Choroid plexus epithelial cell (primary cell): Measurements from ENCODE around the gene PELI2.

ENCODE experiments used
- DNase-seq: peaks from one replicate; pipeline ENCODE4 v3.0.0-alpha.2; 2010; ENCODE audit warnings: low read depth
- H3K4me3 ChIP-seq: 2 replicates; pipeline ENCODE4 v1.5.1; 2011; ENCODE audit warnings: low read depth, mild to moderate bottlenecking, control low read depth, low read length, moderate library complexity
- TF ChIP-seq, protein P1 (sequence below): conservative IDR thresholded peaks from 2 replicates; pipeline ENCODE4 v1.5.1; 2011; ENCODE audit warnings: low read depth, mild to moderate bottlenecking, control low read depth, inconsistent platforms, low read length, moderate library complexity

The PELI2 gene

DNA sequence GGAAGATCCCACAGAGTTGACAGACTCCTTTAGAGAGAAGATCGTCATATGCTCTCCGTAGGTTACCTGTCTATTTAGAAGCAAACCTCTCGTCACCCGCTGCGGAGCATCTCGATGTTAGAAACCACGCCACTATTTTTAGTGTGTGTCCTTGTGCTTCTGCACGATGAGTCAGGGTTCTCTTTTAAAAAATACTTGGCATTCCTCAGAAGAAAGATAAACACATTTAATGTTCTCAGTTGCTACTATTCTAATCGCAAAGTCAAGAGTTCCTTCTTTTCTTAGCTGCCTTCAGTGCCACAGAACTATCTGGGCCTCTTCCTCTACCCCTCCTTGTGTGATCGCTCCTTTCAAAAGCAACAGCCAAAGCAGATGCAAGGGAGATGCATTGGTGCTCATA, 192.4 kb downstream of the PELI2 start:
- DNase-seq: peak; percentile 62
- TF ChIP-seq, protein P1, sequence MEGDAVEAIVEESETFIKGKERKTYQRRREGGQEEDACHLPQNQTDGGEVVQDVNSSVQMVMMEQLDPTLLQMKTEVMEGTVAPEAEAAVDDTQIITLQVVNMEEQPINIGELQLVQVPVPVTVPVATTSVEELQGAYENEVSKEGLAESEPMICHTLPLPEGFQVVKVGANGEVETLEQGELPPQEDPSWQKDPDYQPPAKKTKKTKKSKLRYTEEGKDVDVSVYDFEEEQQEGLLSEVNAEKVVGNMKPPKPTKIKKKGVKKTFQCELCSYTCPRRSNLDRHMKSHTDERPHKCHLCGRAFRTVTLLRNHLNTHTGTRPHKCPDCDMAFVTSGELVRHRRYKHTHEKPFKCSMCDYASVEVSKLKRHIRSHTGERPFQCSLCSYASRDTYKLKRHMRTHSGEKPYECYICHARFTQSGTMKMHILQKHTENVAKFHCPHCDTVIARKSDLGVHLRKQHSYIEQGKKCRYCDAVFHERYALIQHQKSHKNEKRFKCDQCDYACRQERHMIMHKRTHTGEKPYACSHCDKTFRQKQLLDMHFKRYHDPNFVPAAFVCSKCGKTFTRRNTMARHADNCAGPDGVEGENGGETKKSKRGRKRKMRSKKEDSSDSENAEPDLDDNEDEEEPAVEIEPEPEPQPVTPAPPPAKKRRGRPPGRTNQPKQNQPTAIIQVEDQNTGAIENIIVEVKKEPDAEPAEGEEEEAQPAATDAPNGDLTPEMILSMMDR: no peak
- H3K4me3 ChIP-seq: no peak overlapping the region

DNA sequence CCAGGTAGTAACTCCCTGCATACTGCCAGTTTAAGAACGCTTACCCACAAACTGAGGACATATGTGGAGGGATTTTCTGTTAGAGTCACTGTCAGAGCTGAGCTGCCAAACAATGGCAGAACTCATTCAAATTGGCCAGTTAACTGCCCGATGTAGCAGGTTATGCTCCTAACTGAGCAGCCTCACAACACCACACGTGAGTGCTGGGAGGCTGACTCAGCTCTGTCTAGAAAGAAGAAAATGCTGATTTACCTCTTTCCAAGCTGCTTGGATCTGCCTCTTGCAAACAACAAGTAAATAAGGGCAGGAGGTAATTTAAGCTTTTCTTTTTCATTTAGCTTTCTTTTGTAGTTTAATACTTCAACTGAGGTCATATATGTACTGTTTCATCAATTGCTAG, 195.6 kb downstream of the PELI2 start:
- TF ChIP-seq, protein P1: no peak
- no peak overlapping the region for H3K4me3 ChIP-seq
- no peak for DNase-seq

DNA sequence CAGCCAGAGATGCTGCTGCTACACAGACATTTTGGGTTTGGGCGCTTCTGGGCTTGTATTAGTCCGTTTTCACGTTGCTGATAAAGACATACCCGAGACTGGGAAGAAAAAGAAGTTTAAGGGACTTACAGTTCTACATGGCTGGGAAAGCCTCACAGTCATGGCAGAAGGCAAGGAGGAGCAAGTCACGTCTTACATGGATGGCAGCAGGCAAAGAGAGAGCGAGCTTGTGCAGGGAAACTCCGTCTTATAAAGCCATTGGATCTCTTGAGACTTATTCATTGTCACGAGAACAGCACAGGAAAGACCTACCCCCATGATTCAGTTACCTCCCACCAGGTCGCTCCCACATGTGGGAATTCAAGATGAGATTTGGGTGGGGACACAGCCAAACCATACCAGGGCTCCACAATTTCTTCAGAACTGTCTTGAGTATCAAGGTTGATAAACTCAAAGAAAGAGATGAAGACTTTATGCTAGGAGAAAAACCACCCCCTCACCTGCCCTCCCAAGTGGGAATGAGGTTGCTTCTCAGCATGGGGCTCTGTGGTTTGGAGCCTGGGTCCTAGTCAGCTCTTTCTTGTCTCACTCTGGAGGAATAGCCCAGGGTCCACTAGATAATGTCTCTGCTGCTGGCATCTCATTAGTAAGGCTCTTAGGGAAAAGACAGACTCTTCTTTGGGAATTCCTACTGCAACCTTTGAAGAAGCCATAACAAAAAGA, 200.3 kb downstream of the PELI2 start:
- H3K4me3 ChIP-seq: no peak overlapping the region
- no peak for DNase-seq
- TF ChIP-seq, protein P1: no peak

DNA sequence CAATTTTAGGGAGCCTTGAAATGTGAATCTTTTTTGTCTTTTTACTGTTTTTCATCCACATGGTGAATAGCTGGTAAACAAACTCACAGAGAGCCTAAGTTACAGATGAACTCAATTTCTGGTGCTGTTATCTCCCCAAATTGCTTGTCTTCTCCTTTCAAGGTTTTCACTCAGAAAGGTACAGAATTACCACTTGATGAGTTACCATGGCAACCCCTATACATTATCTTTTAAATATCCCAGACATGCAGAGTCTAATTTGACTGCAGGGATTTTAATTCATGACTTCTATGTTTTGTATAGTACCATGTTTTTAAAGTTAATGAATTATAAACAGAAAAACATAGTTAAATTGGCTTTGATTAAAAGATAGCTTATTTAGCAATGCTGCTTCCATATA, 203.7 kb downstream of the PELI2 start:
- no peak overlapping the region for H3K4me3 ChIP-seq
- TF ChIP-seq, protein P1: no peak
- DNase-seq: no peak

DNA sequence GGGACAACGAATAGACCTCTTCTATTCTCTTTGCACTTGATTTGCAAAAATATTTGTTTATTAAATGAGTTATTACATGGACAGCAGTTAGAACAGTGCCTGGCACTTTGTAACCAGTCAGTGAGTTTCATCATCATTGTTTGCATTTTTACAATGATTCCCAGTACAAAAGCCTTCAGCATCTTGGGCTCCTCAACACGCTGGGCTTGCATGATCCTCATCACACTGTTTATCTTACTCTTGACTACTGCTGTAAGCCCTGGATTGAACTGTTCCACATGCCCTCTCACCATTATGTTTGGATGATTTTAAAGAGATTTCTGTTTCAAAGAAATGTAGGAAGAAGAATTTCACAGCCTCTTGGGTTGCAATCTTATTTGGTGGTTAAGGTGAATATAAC, 204.3 kb downstream of the PELI2 start:
- no peak overlapping the region for H3K4me3 ChIP-seq
- no peak for DNase-seq
- TF ChIP-seq, protein P1: no peak

DNA sequence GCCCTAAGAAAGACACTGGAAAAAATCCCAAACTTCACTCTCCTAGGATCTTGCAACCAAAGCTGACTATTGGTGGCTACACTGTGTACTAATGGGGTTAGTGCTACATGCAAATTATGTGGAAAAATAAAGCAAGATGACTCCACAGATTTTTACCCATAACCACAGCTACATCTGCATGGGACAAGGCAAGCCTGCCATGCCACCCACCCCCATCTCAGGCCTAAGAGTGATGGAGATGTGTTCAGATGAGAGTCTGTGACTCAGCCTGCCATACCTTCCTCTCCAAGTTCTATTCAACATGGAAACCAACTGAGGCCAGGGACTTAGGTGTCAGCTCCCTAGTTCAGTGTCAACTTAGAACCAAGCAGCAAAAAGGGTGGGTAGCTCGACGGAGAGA, 206.2 kb downstream of the PELI2 start:
- DNase-seq: no peak
- H3K4me3 ChIP-seq: no peak overlapping the region
- TF ChIP-seq, protein P1: no peak
